HG02870 (cell line): ENCODE measurements around the gene IL17B.

Source experiments
- ATAC-seq: cut with Tn5 transposase; IDR thresholded peaks from one replicate; pipeline ENCODE4 v1.9.1; 2021; ENCODE audit warnings: mild to moderate bottlenecking, moderate library complexity; ENCODE audit not compliant: unreplicated experiment

IL17B gene

DNA sequence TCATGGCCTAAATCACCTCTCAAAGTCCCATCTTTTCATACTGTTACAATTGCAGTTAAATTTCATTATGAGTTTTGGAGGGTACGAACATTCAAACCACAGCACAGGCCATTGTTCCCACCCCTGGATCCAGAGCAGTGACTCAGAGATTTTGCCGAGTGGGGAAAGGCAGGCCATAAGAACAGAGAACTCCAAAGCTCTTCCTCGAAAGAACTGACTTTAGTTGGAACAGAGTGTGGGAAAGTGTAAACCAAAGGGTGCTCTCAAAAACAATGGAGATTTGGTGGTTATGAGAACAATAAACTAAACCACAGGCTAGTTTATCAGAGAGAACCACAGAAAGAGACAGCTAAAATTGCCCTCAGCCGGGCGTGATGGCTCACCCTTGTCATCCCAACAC is 53.2 kb downstream of the IL17B start:
- ATAC-seq: no peak

DNA sequence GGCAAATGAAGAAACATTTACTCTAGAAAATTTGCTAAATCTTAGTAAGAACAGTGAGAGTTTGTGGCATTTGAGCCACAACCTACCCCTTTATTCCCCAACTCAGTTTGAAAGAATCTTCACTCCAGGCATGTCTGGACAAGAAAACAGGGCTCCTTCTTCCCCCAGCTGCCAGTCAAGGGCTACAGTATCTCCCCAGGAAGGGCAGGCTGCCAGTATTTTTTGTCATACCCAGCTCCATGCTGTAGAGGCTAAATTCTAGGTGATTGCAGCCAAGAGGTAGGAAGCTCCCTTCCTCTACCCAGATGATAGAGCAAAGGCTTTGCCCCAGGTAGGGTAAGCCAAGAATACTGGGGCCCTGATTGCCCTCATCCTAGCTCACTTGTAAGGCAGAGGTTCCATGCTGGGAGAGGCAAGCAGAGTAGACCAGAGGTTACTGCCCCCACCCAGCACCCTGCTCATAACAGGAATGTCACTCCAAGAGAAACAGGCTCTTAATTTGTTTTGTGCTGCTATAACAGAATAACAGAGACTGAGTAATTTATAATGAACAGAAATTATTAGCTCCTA is 53.8 kb downstream of the IL17B start:
- ATAC-seq: no peak

DNA sequence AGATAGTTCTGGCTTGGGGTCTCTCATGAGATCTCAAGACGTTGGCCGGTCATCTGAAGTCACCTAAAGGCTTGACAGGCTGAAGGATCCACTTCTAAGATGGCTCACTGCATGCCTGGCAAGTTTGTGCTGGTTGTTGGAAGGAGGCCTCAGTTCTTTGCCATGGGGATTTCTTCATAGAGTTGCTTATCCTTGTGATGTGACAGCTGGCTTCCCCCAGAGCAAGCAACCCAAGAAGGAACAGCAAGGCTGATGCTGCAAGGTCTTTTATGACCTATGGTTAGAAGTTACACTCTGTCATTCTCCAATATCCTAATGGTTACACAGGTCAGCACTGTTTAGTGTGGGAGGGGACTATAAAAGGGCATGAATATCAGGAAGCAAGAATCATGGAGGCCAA is 54.5 kb downstream of the IL17B start:
- ATAC-seq: no peak
